Bladder microvascular endothelial cell (primary cell): ENCODE data around the gene OR52M1. TPM values are rescaled to one million over a fixed set of nuclear protein-coding genes. Genes with fewer than 3 reads are reported as not detected.

Source experiments
- total RNA-seq: library from RNA; depleted of rRNA; stranded (reverse); fragments of >200 nt; gene quantifications from 2 replicates; pipeline ENCODE4 v1.2.3, GENCODE V29; 2014

The OR52M1 gene
- total RNA-seq, result not detected in 2 replicates

DNA sequence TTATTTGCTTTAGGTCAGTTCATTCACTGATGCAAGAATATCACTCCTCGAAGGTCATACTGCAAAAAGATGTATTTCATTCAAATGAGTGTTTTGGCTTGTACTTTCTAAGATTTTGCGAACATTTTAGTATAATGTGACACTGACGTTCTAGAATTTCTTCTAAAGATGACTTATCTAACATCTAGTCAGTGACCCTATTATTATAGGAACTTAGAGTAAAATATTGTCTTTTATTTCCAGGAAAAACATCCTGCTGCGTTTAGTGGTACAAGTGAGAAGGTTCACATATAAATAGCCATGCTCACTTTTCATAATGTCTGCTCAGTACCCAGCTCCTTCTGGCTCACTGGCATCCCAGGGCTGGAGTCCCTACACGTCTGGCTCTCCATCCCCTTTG is at the start of gene OR52M1:
OR52M1 (plus strand) TSS at position 301 of the 400 bp plus-strand sequence; CDS start at position 301, 0 bp downstream.

DNA sequence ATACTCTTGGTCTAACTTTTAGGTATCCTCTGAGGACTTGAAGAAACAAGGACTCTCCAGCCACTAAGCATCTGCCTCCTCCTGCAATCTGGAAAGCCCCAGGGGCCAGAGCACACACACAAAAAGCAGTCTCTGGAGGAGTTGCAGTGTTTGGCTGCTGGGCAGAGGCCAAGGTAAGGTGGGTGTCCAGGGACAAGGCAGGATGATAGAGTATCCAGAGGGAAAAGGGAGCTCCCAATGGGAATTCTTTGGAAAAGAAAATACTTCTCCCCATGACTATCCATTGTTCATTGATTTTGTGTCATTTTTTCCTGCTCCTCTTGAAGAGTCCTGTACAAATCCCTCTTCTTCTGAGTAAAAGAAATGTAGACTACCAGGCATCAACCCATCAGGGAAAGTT is 36.5 kb downstream of the OR52M1 start, which contains the start of gene OR52I2:
OR52I2 (plus strand) TSS at position 301 of the 400 bp plus-strand sequence.

DNA sequence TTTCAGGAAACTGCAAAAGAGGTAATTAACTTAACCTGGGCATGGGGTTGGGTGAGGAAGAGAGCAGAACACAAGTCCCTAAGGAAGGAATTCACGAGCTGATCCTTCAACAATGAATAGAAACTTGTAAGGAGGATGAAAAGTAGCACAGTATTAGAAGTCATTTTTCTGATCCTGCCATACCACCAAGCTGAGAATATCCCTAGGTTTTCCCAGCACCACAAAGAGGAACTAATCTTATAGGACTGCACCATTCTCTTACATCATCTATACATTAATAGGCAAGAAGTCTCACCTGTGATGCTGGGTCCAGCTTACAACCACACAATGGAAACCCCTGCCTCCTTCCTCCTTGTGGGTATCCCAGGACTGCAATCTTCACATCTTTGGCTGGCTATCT is 48.7 kb downstream of the OR52M1 start, which contains the start of gene OR52I1:
OR52I1 (plus strand) TSS at position 301 of the 400 bp plus-strand sequence; CDS start at position 301, 0 bp downstream.

Other genes with a start within 250 kb of the OR52M1 start
- gene OR52B4, start 176.8 kb upstream of the OR52M1 start, total RNA-seq, result not detected in 2 replicates
- gene TRIM21, start 151.5 kb upstream of the OR52M1 start, total RNA-seq, result 37.0 and 37.7 TPM in 2 replicates
- not detected in 2 replicates for gene OR52K2, start 95.9 kb upstream of the OR52M1 start, total RNA-seq
- not detected in 2 replicates for gene OR52K1, start 62.5 kb upstream of the OR52M1 start, total RNA-seq
- gene OR52I2, start 36.6 kb downstream of the OR52M1 start, total RNA-seq, result not detected in 2 replicates
- gene OR52I1, start 48.8 kb downstream of the OR52M1 start, total RNA-seq, result not detected in 2 replicates
- gene TRIM68, start 63.0 kb downstream of the OR52M1 start, total RNA-seq, result 8.3 and 12.3 TPM in 2 replicates
- gene OR51D1, start 92.3 kb downstream of the OR52M1 start, total RNA-seq, result not detected in 2 replicates
- not detected in 2 replicates for gene OR51E1, start 98.8 kb downstream of the OR52M1 start, total RNA-seq
- gene OR51E2, start 152.7 kb downstream of the OR52M1 start, total RNA-seq, result not detected in 2 replicates
- not detected in 2 replicates for gene MMP26, start 159.6 kb downstream of the OR52M1 start, total RNA-seq
- not detected in 2 replicates for gene OR51F1, start 224.7 kb downstream of the OR52M1 start, total RNA-seq